GM18508 (cell line): ENCODE results near the gene TSPAN33.
"Not testable (repeated sequence)": the region's sequence is repeated elsewhere in the genome, so short reads cannot be mapped to it uniquely, and the experiment has no call there.

ENCODE experiments used
- ATAC-seq: cut with Tn5 transposase; IDR thresholded peaks from one replicate; pipeline ENCODE4 v1.9.1; 2021; ENCODE audit warnings: moderate number of reproducible peaks; ENCODE audit not compliant: insufficient read depth, unreplicated experiment

Gene TSPAN33

DNA sequence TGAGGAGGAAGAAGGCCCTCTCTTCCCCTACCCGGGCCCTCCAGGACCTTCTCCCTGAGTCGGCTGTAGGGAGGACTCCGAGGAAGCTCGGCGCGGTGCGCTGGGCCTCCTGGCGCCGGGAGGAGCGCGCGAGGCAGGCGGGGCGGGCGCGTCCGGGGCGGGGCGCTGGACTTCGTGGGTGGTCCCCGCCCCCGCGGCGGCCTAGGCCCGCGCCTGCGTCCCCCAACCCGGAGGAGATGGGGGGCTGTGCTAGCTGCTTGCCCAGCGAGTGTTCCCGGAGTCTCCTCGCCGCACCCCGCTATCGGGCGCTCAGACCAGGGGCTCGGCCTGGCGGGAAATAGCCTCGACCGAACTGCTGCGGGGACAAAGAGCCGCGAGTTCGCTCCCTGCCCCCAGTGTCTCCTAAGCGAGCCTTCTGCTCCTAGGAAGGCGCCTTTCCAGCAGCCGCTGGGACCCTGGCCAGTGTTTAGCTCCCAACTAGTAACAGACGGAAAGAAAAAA lies 24.7 kb downstream of the TSPAN33 start:
- no peak for ATAC-seq

DNA sequence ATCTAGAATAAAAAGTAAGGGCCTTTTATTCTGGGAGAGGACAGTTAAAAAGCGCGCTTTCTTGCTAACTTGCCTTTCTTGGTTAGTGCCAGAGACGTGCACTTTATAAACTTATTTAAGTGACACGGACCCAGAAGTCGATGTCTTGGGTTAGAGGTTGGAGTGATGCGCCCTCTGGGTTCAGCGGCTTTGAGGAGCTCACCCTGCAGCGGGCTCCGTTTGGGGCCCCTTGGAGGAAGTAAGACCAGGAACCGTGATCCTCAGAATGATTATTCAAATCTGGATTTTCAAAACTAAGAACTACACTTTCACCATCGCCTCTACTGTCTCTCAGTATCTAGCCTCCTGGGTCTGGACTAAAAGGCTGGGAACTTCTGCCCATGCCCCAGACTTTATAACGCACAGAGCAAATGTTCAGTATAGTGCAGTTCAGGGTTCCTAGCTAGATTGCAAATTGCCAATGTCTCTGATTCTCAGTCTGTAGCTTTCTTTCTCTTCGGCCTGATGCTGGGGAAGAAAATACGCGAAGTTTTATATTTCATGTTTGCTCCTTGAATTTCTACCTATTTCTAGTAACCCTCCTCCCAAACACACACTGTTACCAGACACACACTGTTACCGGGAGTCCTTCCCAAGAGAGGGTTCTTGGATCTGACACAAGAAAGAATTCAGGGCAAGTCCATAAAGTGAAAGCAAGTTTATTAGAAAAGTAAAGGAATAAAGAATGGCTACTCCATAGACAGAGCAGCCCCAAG lies 25.4 kb downstream of the TSPAN33 start:
- ATAC-seq = no peak

DNA sequence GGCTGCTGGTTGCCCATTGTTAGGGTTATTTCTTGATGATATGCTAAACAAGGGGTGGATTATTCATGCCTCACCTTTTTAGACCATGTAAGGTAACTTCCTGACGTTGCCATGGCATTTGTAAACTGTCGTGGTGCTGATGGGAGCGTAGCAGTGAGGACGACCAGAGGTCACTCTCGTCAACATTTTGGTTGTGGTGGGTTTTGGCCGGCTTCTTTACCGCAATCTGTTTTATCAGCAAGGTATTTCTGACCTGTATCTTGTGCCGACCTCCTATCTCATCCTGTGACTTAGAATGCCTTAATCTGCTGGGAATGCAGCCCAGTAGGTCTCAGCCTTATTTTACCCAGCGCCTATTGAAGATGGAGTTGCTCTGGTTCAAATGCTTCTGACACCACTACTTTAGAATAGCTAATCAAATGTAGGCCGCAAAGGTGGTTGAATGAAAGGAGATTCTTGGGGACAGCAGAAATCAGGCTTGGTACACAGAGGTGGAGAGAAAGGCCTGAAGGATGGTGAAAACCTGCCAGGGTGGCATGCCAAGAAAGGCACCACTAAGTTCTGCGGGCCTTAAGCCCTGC lies 26.0 kb downstream of the TSPAN33 start:
- ATAC-seq = no peak

DNA sequence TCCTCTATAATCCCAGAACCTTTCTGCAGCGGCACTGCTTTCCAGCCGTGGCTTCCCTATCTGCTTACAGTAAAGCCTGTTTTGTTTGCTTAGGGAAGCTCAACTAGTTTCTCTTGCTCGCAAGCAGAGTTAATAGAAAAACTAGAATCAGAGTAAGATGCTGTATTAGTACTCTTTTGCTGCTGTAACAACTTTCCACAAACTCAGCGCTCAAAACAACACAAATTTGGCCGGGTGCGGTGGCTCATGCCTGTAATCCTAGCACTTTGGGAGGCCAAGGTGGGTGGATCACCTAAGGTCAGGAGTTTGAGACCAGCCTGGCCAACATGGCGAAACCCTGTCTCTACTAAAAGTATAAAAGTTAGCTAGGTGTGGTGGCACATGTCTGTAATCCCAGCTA lies 29.4 kb downstream of the TSPAN33 start:
- ATAC-seq = not testable (repeated sequence)

DNA sequence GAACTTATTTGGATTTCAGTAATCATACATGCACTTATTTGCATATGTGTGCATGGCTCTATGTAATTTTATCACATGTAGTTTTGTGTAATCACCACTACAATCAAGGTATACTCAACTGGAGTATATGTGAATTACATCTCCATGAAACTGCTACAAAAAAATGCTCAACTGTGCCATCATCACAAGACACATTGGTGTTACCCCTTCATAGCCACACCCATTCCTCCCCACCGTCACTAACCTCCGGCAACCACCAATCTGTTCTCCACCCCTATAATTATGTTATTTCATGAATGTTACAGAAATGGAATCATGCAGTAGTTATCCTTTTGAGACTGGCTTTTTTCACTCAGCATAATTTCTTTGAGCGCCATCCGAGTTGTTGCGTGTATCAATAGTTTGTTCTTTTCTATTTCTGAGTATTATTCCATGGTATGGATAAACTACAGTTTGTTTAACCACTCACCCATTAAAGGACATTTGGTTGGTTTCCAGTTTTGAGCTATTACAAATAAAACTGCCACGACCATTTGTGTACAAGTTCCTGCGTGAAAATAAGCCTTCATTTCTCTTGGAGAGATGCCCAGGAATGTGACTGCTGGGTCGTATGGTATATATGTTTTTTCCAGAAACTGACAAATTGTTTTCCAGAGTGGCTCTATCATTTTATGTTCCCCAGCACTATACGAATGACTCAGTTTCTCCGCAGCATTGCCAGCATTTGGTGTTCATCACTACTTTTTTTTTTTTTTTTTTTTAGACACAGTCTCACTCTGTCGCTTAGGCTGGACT lies 32.6 kb downstream of the TSPAN33 start:
- ATAC-seq = no peak

DNA sequence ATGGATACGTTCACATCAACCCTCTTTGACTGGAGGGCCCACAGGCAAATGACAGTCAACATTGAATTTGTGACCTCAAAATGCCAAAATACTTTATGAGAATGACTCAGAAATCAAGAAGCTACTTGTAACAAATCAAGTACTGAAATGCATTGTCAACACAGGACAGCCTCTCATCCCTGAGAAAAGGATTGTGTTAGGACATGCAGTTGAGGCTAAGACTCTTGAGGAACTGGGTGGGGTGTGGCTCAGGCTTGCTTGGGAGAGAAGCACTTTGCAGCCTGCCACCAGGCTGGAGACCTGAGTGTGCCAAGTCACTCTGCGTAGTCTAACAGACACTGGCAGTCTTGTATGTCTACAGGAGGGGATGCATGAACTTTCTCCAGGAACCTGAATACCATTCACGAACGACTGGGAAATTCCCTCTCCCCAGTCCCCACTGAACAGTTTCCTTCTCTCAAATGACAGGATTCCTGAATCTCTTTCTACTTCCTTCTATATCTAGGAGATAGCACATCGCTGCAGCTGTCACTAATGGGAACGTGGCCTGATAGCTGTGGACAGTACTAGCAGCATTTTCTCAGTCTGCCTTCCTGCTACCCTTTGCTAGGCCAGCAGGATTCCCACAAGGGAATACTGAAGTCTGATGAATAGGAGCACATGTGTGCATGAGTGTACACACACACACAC lies 40.6 kb downstream of the TSPAN33 start:
- no peak for ATAC-seq

DNA sequence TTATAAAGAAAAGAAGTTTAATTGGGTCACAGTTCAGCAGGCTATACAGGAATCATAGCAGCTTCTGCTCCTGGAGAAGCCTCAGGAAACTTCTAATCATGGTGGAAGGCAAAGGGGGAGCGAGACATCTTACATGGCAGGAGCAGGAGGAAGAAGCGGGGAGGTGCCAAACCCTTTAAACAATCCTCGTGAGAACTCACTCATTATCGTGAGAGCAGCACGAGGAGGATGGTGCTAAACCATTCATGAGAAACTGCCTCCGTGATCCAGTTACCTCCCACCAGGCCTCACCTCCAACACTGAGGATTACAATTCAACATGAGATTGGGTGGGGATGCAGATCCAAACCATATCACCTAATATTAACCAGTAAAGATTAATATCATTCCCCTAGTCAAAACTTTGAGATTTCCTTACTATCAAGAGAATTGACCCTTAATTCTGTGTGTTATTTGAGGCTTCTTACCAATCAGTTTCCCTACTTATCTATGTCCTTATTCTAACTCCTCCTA lies 42.3 kb downstream of the TSPAN33 start:
- ATAC-seq = no peak

DNA sequence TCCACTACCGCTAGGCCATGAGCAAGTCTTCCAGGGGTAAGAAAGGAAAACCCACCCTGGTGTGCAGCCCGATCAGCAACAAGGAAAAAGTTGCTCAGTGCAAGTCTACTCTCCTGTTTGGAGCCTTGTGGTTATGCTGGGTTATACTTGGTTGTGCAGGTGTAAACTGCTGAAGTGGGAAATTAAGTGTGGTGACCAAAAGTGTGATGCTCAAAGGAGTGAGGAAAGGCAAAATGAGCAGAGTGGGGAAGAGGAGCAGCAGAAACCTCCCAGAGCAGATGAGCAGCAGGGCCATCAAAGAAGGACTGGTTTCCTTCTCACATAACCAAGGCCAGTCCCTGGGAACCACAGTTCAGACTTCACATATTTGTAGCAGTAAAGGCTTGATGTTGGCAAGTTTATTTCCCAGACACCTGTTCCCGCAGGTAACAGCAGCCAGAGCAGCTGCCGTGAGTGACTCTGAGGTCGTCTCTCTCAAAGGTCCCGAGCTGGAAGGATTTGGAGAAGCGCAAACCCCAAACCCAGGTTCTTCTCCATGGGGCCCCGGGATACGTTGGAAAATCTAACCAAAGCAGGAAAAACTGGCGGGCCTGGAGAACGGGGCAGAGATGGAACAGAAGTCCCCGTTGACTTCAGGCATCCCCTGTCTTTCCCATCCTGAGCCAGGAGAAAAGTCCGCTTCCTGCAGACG lies 43.3 kb downstream of the TSPAN33 start:
- no peak for ATAC-seq

DNA sequence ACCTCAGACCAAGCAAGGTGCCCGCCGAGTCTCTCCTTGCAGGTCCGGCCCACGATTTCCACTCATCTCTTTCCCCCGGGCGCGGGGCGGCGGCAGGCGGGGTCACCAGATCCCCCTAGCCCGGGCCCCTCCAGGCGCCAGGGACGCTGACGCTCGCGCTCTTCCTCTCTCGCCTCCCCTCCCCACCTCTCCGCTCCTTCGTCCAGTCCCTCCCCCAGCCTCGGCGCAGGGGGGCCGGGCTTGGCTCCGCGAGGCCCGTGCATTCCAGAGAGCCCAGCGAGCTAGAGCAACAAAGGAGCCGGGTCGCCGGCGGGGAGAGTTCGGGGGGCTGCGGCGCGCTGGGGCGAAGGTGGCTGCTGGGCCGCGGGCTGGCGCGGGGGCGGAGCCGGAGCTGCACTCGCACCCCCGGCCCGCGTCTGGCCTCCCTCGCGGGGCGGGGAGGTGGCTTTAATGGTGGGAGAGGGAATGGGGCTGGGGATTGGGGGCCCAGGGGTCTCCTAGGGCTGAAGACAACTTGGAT lies 43.9 kb downstream of the TSPAN33 start, which contains the start of gene SMO:
SMO (plus strand) TSS at position 262 of the 520 bp plus-strand sequence. CDS start 519 bp downstream, outside the sequence.
- ATAC-seq = no peak

DNA sequence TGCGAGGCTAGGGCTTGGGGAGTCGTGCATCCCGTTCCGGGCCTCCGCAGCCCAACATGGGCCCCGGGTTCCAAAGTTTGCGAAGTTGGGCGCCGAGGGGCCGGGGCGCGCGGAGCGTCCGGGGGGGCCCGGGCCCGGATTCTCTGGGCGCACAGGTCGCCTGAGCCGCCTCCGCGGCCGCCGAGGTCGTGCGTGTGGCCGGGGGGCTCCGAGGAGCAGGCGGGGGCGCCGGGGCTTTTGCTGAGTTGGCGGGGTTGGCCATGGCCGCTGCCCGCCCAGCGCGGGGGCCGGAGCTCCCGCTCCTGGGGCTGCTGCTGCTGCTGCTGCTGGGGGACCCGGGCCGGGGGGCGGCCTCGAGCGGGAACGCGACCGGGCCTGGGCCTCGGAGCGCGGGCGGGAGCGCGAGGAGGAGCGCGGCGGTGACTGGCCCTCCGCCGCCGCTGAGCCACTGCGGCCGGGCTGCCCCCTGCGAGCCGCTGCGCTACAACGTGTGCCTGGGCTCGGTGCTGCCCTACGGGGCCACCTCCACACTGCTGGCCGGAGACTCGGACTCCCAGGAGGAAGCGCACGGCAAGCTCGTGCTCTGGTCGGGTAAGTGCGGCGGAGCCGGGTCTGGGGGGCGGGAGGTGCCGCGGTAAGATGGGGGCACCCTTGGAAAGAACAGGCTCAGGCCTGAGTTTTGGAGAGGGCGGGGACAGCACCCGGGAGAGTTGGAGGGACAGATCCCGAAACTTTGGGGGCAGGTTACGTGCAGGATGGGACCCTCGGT lies 44.6 kb downstream of the TSPAN33 start:
- no peak for ATAC-seq

DNA sequence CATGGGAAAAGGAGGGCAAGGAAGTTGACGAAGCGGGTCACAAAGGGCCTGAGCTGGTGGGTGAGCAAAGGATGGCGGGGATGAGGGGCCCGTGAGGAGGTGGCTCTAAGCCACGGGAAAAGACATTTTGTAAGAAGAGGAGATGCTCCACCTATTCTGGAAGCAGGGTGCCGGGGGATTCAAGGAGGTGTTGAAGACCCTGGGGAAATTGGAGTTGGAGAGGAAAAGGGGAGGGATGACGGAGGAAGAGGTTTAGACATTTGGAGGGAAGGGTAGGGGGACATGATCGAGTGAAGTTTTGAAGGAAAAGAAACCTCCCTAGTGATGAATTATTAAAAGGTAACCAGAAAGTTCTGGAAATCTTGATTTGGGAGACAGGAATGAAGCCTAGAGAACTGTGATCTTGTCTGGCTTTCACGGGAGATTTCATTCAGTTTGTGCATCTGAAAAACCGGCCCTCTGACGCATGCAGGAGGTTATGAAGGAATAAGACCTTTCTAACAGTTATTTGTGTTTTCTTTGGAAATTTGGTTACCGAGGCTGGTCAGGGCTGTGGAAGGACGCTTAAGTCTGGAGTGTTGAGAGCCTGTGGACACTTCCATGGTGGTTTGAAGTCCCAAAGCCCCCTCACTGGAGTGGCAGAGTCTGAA lies 45.3 kb downstream of the TSPAN33 start:
- ATAC-seq = no peak

DNA sequence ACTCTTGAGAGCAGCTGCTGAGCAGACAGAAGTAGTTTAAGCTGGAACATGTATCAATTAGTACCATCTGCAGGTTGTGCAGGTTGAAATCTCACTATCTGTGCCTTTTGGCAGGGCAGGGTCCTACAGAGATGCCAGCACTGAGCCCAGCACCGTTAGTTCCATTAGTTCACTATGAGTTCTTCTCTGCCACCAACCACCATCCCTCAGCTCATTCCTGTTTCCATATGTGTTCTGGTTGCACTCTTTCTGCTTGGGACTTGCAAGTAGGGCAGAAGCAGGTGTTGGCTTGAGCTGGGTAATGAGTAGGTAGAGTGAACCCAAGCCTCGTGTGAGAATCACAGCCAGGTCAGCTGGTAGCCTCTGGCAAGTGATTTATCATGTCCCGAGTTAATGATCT lies 46.8 kb downstream of the TSPAN33 start:
- ATAC-seq = no peak

DNA sequence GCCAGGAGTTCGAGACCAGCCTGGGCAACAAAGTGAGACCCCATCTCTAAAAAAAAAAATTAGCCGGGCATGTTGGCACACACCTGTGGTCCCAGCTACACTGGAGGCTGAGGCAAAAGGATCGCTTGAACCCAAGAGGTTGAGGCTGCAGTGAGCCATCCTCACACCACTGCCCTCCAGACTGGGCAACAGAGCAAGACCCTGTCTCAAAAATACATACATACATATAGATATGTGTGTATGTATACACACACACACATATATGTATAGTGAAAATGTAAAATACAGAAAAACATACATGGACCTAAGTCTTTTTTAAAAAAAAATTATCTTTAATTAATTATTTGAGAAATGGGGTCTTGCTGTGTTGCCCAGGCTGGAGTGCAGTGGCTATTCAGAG lies 49.4 kb downstream of the TSPAN33 start:
- no peak for ATAC-seq

DNA sequence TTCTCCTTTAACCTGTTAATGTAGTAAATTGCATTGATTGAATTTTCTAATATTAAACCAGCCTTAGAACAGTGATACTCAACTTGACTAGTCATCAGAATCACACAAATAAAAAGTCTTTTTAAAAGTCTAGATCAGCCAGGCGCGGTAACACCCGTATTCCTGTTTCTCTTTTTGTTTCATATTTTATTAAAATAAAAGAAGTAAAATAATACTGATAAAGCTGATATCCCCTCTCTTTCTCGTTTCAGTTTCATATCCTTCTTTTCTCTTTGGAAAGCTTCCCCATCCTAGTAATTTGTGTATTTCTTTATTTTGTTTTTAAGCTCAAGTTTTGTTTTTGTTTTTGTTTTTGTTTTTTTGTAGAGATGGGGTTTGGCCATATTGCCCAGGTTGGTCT lies 53.3 kb downstream of the TSPAN33 start:
- no peak for ATAC-seq

DNA sequence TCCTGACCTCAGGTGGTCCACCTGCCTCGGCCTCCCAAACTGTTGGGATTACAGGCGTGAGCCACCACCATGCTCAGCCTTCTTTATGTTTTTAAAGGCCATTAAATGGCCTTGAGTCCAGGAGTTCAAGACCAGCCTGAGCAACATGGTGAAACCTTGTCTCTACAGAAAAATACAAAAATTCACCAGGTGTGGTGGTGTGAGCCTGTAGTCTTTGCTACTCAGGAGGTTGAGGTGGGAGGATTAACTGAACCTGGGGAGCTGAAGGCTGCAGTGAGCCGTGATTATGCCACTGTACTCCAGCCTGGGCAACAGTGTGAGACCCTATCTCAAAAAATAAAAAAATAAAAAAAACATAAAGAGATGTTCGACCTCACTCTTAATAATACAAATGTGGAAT lies 54.9 kb downstream of the TSPAN33 start:
- no peak for ATAC-seq

DNA sequence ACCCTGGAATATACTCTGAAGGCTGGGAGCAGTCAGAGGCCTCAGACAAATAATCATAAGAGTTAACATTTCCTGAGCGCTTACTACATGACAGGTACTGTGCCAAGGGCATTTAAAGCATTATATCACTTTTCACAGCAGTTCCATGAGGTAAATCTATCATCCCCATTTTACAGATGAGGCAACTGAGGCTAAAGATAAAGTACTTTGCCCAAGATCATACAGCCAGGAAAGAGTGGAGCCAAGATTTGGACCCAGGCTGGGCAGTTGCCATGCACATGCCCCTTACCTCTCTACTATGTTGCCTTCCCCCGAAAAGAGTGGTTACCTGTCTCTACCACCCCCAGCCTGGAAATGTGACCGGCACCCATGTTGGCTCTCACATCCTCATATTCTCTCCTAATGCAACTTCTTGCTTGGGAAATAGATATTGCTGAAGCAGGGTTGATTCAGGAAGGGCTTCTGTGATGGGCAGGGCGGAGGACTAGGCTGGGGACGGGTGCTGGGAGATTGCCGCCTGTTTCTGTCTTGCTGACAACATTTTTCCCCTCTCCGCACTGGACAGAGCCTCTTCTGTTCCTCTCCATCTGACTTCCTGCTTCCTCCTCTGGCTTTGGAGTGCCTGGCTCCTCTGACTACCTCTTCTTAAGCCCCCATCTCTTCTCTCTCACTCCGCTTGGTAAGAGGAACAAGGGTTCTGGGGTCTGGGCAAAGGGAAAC lies 57.7 kb downstream of the TSPAN33 start:
- ATAC-seq = no peak

DNA sequence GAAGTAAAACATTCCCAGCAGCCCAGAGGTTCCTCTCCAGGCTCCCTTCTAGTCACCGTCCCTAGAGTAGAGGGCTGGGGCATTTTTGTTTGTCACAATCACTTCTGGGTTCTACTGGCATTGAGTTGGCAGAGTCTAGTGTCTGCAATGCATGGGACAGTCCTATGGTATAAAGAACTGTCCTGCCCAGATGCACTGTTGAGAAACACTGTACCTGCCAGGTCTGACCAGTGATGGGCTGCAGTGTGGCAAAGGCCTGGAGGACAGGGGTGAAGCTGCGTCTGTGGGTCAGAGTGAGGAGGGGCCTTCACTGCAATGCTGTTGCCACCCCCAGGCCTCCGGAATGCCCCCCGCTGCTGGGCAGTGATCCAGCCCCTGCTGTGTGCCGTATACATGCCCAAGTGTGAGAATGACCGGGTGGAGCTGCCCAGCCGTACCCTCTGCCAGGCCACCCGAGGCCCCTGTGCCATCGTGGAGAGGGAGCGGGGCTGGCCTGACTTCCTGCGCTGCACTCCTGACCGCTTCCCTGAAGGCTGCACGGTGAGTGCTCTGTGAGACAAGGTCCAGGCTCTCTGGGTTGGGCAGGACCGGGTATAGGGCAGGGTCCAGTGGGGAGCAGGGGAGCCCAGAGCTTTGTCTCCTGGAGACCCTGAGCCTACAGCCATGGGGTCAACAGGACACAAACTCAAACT lies 58.7 kb downstream of the TSPAN33 start:
- no peak for ATAC-seq
